NCI-H146 (cell line): Measurements from ENCODE around the gene DNAH7.
A peak's percentile ranks its signal among the peaks of the same experiment; 100 is the strongest.

ENCODE experiments used
- DNase-seq: peaks from one replicate; lab custom pipeline; 2025; lab: John Stamatoyannopoulos, UW

Gene DNAH7

GRCh38 chr2:196077821-196078220 lies 9.2 kb upstream of the DNAH7 start:
- no peak for DNase-seq

GRCh38 chr2:196076778-196077568 lies 8.3 kb upstream of the DNAH7 start:
- DNase-seq: no peak

- DNase-seq: no peak
These were observed 6.6 kb upstream of the DNAH7 start for GRCh38 chr2:196075196-196075595.

- no peak for DNase-seq
These were observed 6.0 kb upstream of the DNAH7 start for GRCh38 chr2:196074631-196075030.

GRCh38 chr2:196073521-196073920 lies 4.9 kb upstream of the DNAH7 start:
- DNase-seq: no peak

- no peak for DNase-seq
These were observed 1.6 kb downstream of the DNAH7 start for GRCh38 chr2:196067088-196067382.

- peak; percentile 3 for DNase-seq
These were observed 2.1 kb downstream of the DNAH7 start for GRCh38 chr2:196066291-196067087.

GRCh38 chr2:196063773-196064172 lies 4.9 kb downstream of the DNAH7 start:
- DNase-seq: no peak

GRCh38 chr2:196059491-196059960 lies 9.1 kb downstream of the DNAH7 start:
- no peak for DNase-seq

- no peak for DNase-seq
These were observed 14.0 kb downstream of the DNAH7 start for GRCh38 chr2:196054631-196055030.

GRCh38 chr2:196046123-196046917 lies 22.3 kb downstream of the DNAH7 start:
- DNase-seq: no peak

GRCh38 chr2:196041786-196042185 lies 26.9 kb downstream of the DNAH7 start:
- no peak for DNase-seq

- no peak for DNase-seq
These were observed 28.4 kb downstream of the DNAH7 start for GRCh38 chr2:196040218-196040617.

GRCh38 chr2:196036442-196036841 lies 32.2 kb downstream of the DNAH7 start:
- DNase-seq: no peak

- DNase-seq: no peak
These were observed 50.6 kb downstream of the DNAH7 start for GRCh38 chr2:196018037-196018436.

GRCh38 chr2:196012314-196012713 lies 56.3 kb downstream of the DNAH7 start:
- no peak for DNase-seq

GRCh38 chr2:196000551-196000950 lies 68.1 kb downstream of the DNAH7 start:
- no peak for DNase-seq

GRCh38 chr2:195998070-195998469 lies 70.6 kb downstream of the DNAH7 start:
- no peak for DNase-seq

GRCh38 chr2:195995499-195995898 lies 73.1 kb downstream of the DNAH7 start:
- DNase-seq: no peak

GRCh38 chr2:195993623-195994022 lies 75.0 kb downstream of the DNAH7 start:
- no peak for DNase-seq

- DNase-seq: no peak
These were observed 82.9 kb downstream of the DNAH7 start for GRCh38 chr2:195985741-195986140.

- DNase-seq: no peak
These were observed 83.5 kb downstream of the DNAH7 start for GRCh38 chr2:195984923-195985726.
